Calu3 (cell line): ENCODE measurements around the gene TTC32. TPM values are rescaled to one million over a fixed set of nuclear protein-coding genes. Genes with fewer than 3 reads are reported as not detected.

Experiments
- BruUV-seq: library from RNA; stranded (reverse); fragments of 400-500 nt; replicated peaks from 2 replicates; lab custom pipeline; 2021; lab: Mats Ljungman, UMichigan
- CTCF ChIA-PET: fragments of 300-600 bp; sonication (Branson Sonifier 250); formaldehyde crosslinking; loops from one replicate; lab custom pipeline; 2022; ENCODE audit warnings: antibody characterized with exemption; lab: Charles Lee
- DNase-seq: peaks from one replicate; pipeline ENCODE4 v3.0.0; 2022
- H3K27ac Mint-ChIP-seq: one replicate; pipeline ENCODE4 v1.8.0; 2022; ENCODE audit warnings: mixed read lengths; ENCODE audit not compliant: unreplicated experiment
- H3K27me3 Mint-ChIP-seq: one replicate; pipeline ENCODE4 v1.8.0; 2022; ENCODE audit warnings: mixed read lengths; ENCODE audit not compliant: unreplicated experiment
- H3K36me3 Mint-ChIP-seq: one replicate; pipeline ENCODE4 v1.8.0; 2022; ENCODE audit warnings: mild to moderate bottlenecking, moderate library complexity, mixed read lengths; ENCODE audit not compliant: insufficient read depth, unreplicated experiment
- H3K4me1 Mint-ChIP-seq: one replicate; pipeline ENCODE4 v1.8.0; 2022; ENCODE audit warnings: mild to moderate bottlenecking, low read depth, mixed read lengths; ENCODE audit not compliant: unreplicated experiment
- H3K4me3 Mint-ChIP-seq: one replicate; pipeline ENCODE4 v1.8.0; 2022; ENCODE audit warnings: mild to moderate bottlenecking, low read depth, moderate library complexity, mixed read lengths; ENCODE audit not compliant: unreplicated experiment
- H3K9me3 Mint-ChIP-seq: one replicate; pipeline ENCODE4 v1.8.0; 2022; ENCODE audit warnings: low read depth, mixed read lengths; ENCODE audit not compliant: unreplicated experiment
- CTCF ChIP-seq: fragments of 200-600 bp; IDR thresholded peaks from one replicate; pipeline ENCODE4 v1.8.0; 2022; ENCODE audit warnings: antibody characterized with exemption; ENCODE audit not compliant: unreplicated experiment
- intact Hi-C: fragments of 100-400 bp; cut with micrococcal nuclease; formaldehyde crosslinking; loops from one replicate; pipeline ENCODE4 v1.10.0; 2022; ENCODE audit not compliant: unreplicated experiment
- total RNA-seq: library from RNA; stranded (reverse); gene quantifications from 2 replicates; pipeline ENCODE4 v1.2.3, GENCODE V29; 2022

The TTC32 gene
- total RNA-seq, 1 experiment from 2014 or later, result 13.6 TPM

DNA sequence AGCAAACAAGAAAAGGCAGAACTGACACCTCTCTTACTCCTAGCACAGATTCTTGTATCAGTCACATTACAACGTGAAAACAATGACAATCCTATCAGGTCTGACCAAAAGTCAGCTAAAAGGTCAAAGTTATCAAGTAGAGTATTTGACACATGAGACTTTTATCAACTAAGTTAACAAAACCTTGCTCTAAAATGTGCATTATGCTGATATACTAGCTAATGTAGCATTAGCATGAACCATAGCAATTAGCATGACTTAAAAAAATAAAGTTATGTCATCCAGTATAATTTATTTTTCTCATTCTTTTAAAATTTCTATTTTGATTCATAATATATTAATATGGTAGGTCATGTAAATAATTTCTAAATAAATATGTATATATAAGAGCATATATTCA is 41.4 kb upstream of the TTC32 start:
- CTCF ChIA-PET, result no interaction called here
- no peak for DNase-seq
- H3K27me3 Mint-ChIP-seq, result no peaks in the 10 kb centered on the region
- intact Hi-C loops, result no loop called here
- TF ChIP-seq CTCF, result no peak
- no peak overlapping the region for H3K27ac Mint-ChIP-seq
- no peak overlapping the region for H3K4me3 Mint-ChIP-seq
- BruUV-seq, result no TSS peak
- no peaks in the 10 kb centered on the region for H3K4me1 Mint-ChIP-seq
- no peaks in the 10 kb centered on the region for H3K36me3 Mint-ChIP-seq
- no peaks in the 10 kb centered on the region for H3K9me3 Mint-ChIP-seq

DNA sequence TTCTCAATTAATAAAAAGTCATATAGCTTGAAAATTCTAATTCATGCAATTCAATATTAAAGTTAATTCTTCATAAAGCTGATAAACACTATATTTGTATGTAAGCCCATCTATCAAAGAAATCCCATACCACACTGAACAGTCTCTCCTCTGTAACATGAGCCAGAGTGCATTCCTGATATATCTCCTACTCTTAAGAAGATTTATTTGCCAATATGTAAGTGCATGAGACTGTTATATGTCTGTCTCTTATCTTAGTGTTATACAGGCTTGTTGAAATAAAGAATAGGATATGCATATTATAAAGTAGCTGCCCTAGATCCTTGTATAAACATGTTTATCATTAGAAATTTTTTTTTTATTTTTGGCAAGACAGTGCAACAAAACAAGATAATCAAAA is 40.4 kb upstream of the TTC32 start:
- Mint-ChIP-seq H3K36me3 (no peaks in the 10 kb centered on the region), H3K4me1 (no peaks in the 10 kb centered on the region), H3K27me3 (no peaks in the 10 kb centered on the region), H3K4me3 (no peak overlapping the region), H3K27ac (no peak overlapping the region), H3K9me3 (no peaks in the 10 kb centered on the region)
- no peak for TF ChIP-seq CTCF
- BruUV-seq, result no TSS peak
- DNase-seq, result no peak
- intact Hi-C loops, result no loop called here
- CTCF ChIA-PET, result no interaction called here

GRCh38 chr2:19937004-19937403 is 35.2 kb upstream of the TTC32 start:
- no peak overlapping the region for H3K4me3 Mint-ChIP-seq
- CTCF ChIA-PET, result no interaction called here
- no peak for TF ChIP-seq CTCF
- no peak overlapping the region for H3K27ac Mint-ChIP-seq
- H3K4me1 Mint-ChIP-seq, result no peaks in the 10 kb centered on the region
- H3K36me3 Mint-ChIP-seq, result peaks cover 5% of the 10 kb centered on the region
- BruUV-seq, result no TSS peak
- no peaks in the 10 kb centered on the region for H3K27me3 Mint-ChIP-seq
- intact Hi-C loops, result no loop called here
- no peak for DNase-seq
- H3K9me3 Mint-ChIP-seq, result no peaks in the 10 kb centered on the region

GRCh38 chr2:19936203-19936602 is 34.4 kb upstream of the TTC32 start:
- CTCF ChIA-PET, result no interaction called here
- no peak overlapping the region for H3K4me3 Mint-ChIP-seq
- DNase-seq, result no peak
- no peaks in the 10 kb centered on the region for H3K4me1 Mint-ChIP-seq
- H3K36me3 Mint-ChIP-seq, result peaks cover 5% of the 10 kb centered on the region
- no TSS peak for BruUV-seq
- no peaks in the 10 kb centered on the region for H3K27me3 Mint-ChIP-seq
- H3K9me3 Mint-ChIP-seq, result no peaks in the 10 kb centered on the region
- TF ChIP-seq CTCF, result no peak
- no peak overlapping the region for H3K27ac Mint-ChIP-seq
- intact Hi-C loops, result no loop called here
